NB4 (cell line): ENCODE data around the gene GMDS.

ENCODE experiments used
- CTCF ChIP-seq: IDR thresholded peaks from one replicate; pipeline ENCODE4 v1.5.1; 2012; ENCODE audit warnings: low read depth, low read length
- MAX ChIP-seq: IDR thresholded peaks from 2 replicates; pipeline ENCODE4 v1.6.1; 2011; ENCODE audit warnings: low read depth, low read length

GRCh38 chr6:2235777-2236495, 9.5 kb downstream of the GMDS start:
- TF ChIP-seq MAX (no peak), CTCF (no peak)
